Astrocyte (in vitro differentiated cells and primary cell): Measurements from ENCODE around the gene NSD1. TPM values are rescaled to one million over a fixed set of nuclear protein-coding genes. Genes with fewer than 3 reads are reported as not detected.
A peak's percentile ranks its signal among the peaks of the same experiment; 100 is the strongest.

ENCODE experiments used
- DNase-seq: peaks from one replicate; pipeline ENCODE4 v3.0.0-alpha.2; 2010; ENCODE audit warnings: low read depth
- FAIRE-seq: peaks from 2 replicates; lab custom pipeline; 2011; peaks lifted over from hg19 to GRCh38; lab: Jason Lieb, UNC
- H2AFZ ChIP-seq: 2 replicates; pipeline ENCODE4 v1.6.0; 2012; ENCODE audit warnings: low read depth, low read length, inconsistent platforms
- H3K27ac ChIP-seq: 2 replicates; pipeline ENCODE4 v1.5.1; 2011; ENCODE audit warnings: low read depth, low read length, inconsistent platforms
- H3K27me3 ChIP-seq: 2 replicates; pipeline ENCODE4 v1.6.0; 2011; ENCODE audit warnings: low read length, inconsistent platforms; ENCODE audit not compliant: insufficient read depth
- H3K36me3 ChIP-seq: 2 replicates; pipeline ENCODE4 v1.5.1; 2011; ENCODE audit warnings: low read length, inconsistent platforms; ENCODE audit not compliant: insufficient read depth
- H3K4me1 ChIP-seq: 2 replicates; pipeline ENCODE4 v1.5.1; 2011; ENCODE audit warnings: low read length, inconsistent platforms; ENCODE audit not compliant: insufficient read depth
- H3K4me2 ChIP-seq: 2 replicates; pipeline ENCODE4 v1.6.0; 2012; ENCODE audit warnings: low read length, inconsistent platforms
- H3K4me3 ChIP-seq: 2 replicates; pipeline ENCODE4 v1.5.1; 2011; ENCODE audit warnings: low read depth, mild to moderate bottlenecking, low read length, inconsistent platforms; ENCODE audit not compliant: insufficient read depth
- H3K79me2 ChIP-seq: 2 replicates; pipeline ENCODE4 v1.6.0; 2012; ENCODE audit warnings: mild to moderate bottlenecking, low read length, inconsistent platforms; ENCODE audit not compliant: insufficient read depth
- H3K9ac ChIP-seq: 2 replicates; pipeline ENCODE4 v1.6.0; 2012; ENCODE audit warnings: mild to moderate bottlenecking, low read length, inconsistent platforms
- H3K9me3 ChIP-seq: 2 replicates; pipeline ENCODE4 v1.5.1; 2012; ENCODE audit warnings: low read depth, mild to moderate bottlenecking, low read length, inconsistent platforms; ENCODE audit not compliant: insufficient read depth
- H4K20me1 ChIP-seq: 2 replicates; pipeline ENCODE4 v1.6.0; 2012; ENCODE audit warnings: low read length, inconsistent platforms; ENCODE audit not compliant: insufficient read depth
- H3K27ac Mint-ChIP-seq: one replicate; pipeline ENCODE4 v1.8.0; 2021; ENCODE audit warnings: mild to moderate bottlenecking, mixed read lengths; ENCODE audit not compliant: unreplicated experiment
- H3K27me3 Mint-ChIP-seq: one replicate; pipeline ENCODE4 v1.8.0; 2021; ENCODE audit warnings: low read depth, mixed read lengths; ENCODE audit not compliant: unreplicated experiment
- H3K36me3 Mint-ChIP-seq: one replicate; pipeline ENCODE4 v1.8.0; 2021; ENCODE audit warnings: low read depth, mixed read lengths; ENCODE audit not compliant: unreplicated experiment
- H3K4me1 Mint-ChIP-seq: one replicate; pipeline ENCODE4 v1.8.0; 2021; ENCODE audit warnings: low read depth, mixed read lengths; ENCODE audit not compliant: unreplicated experiment
- H3K4me3 Mint-ChIP-seq: one replicate; pipeline ENCODE4 v1.8.0; 2021; ENCODE audit warnings: mild to moderate bottlenecking, moderate library complexity, mixed read lengths; ENCODE audit not compliant: unreplicated experiment
- H3K9me3 Mint-ChIP-seq: one replicate; pipeline ENCODE4 v1.8.0; 2021; ENCODE audit warnings: mild to moderate bottlenecking, mixed read lengths; ENCODE audit not compliant: unreplicated experiment
- CTCF ChIP-seq: IDR thresholded peaks from 2 replicates; pipeline ENCODE4 v1.5.1; 2011; ENCODE audit warnings: low read depth, mild to moderate bottlenecking, inconsistent platforms, low read length, moderate library complexity; ENCODE audit not compliant: insufficient read depth
- EZH2 ChIP-seq: IDR thresholded peaks from 2 replicates; pipeline ENCODE4 v1.6.1; 2012; ENCODE audit warnings: mild to moderate bottlenecking, low read length, inconsistent platforms; ENCODE audit not compliant: insufficient read depth
- total RNA-seq: library from RNA; stranded (reverse); gene quantifications from 2 replicates; pipeline ENCODE4 v1.2.1, GENCODE V29; 2021

Gene NSD1
- total RNA-seq, 1 donor from 2014 or later: 71.9 TPM

- H3K36me3 Mint-ChIP-seq: peaks cover 2% of the 10 kb centered on the region
- H3K9me3 Mint-ChIP-seq: no peaks in the 10 kb centered on the region
- Histone ChIP-seq H4K20me1 (peaks cover 59% of the 10 kb centered on the region), H3K79me2 (peaks cover 83% of the 10 kb centered on the region), H3K27ac (no peak overlapping the region), H3K9ac (no peak overlapping the region), H3K4me3 (no peak overlapping the region), H3K27me3 (no peaks in the 10 kb centered on the region), H2AFZ (no peak overlapping the region), H3K36me3 (peaks cover 12% of the 10 kb centered on the region), H3K4me2 (no peak overlapping the region), H3K9me3 (no peaks in the 10 kb centered on the region), H3K4me1 (no peaks in the 10 kb centered on the region)
- TF ChIP-seq CTCF (no peak), EZH2 (no peak)
- H3K27me3 Mint-ChIP-seq: no peaks in the 10 kb centered on the region
- H3K4me3 Mint-ChIP-seq: no peak overlapping the region
- DNase-seq: peak; percentile 18
- FAIRE-seq: no peak
- H3K27ac Mint-ChIP-seq: no peak overlapping the region
- no peaks in the 10 kb centered on the region for H3K4me1 Mint-ChIP-seq
These were observed 28.8 kb downstream of the NSD1 start for GRCh38 chr5:177162379-177162778.

- H3K27me3 ChIP-seq: no peaks in the 10 kb centered on the region
- H3K27ac ChIP-seq: no peak overlapping the region
- no peak overlapping the region for H3K4me3 ChIP-seq
- H3K9me3 Mint-ChIP-seq: no peaks in the 10 kb centered on the region
- H3K4me1 Mint-ChIP-seq: no peaks in the 10 kb centered on the region
- H3K9ac ChIP-seq: no peak overlapping the region
- peaks cover 12% of the 10 kb centered on the region for H3K36me3 ChIP-seq
- H3K4me3 Mint-ChIP-seq: no peak overlapping the region
- no peak overlapping the region for H2AFZ ChIP-seq
- DNase-seq: no peak
- peaks cover 2% of the 10 kb centered on the region for H3K36me3 Mint-ChIP-seq
- no peaks in the 10 kb centered on the region for H3K4me1 ChIP-seq
- H3K9me3 ChIP-seq: no peaks in the 10 kb centered on the region
- no peak overlapping the region for H3K4me2 ChIP-seq
- TF ChIP-seq EZH2: no peak
- peaks cover 62% of the 10 kb centered on the region for H4K20me1 ChIP-seq
- H3K79me2 ChIP-seq: peaks cover 85% of the 10 kb centered on the region
- H3K27me3 Mint-ChIP-seq: no peaks in the 10 kb centered on the region
- no peak for FAIRE-seq
- no peak overlapping the region for H3K27ac Mint-ChIP-seq
These were observed 29.9 kb downstream of the NSD1 start for GRCh38 chr5:177163500-177163899.

- Mint-ChIP-seq H3K4me1 (peaks cover 4% of the 10 kb centered on the region), H3K9me3 (no peaks in the 10 kb centered on the region), H3K27ac (no peak overlapping the region), H3K36me3 (peaks cover 4% of the 10 kb centered on the region), H3K27me3 (no peaks in the 10 kb centered on the region), H3K4me3 (no peak overlapping the region)
- H3K4me2 ChIP-seq: no peak overlapping the region
- H3K79me2 ChIP-seq: peaks cover 90% of the 10 kb centered on the region
- no peak overlapping the region for H2AFZ ChIP-seq
- H3K9ac ChIP-seq: no peak overlapping the region
- FAIRE-seq (no peak), DNase-seq (no peak)
- H3K36me3 ChIP-seq: peaks cover 5% of the 10 kb centered on the region
- TF ChIP-seq EZH2 (no peak), CTCF (no peak)
- no peak overlapping the region for H3K27ac ChIP-seq
- no peaks in the 10 kb centered on the region for H3K27me3 ChIP-seq
- H3K4me1 ChIP-seq: no peaks in the 10 kb centered on the region
- H4K20me1 ChIP-seq: peaks cover 41% of the 10 kb centered on the region
- no peaks in the 10 kb centered on the region for H3K9me3 ChIP-seq
- no peak overlapping the region for H3K4me3 ChIP-seq
These were observed 35.7 kb downstream of the NSD1 start for GRCh38 chr5:177169271-177169670.
